Measurements from ENCODE around the gene ACBD7. TPM values are rescaled to one million over a fixed set of nuclear protein-coding genes. Genes with fewer than 3 reads are reported as not detected.

The ACBD7 gene
- total and polyA plus RNA-seq, 9 of the 15 experiments (the other 6 are each of a cell fraction or from before 2014, with no cell fraction given) = 0.21 to 3.2 (median 0.84) TPM

GRCh38 chr10:15097011-15097812 lies 8.6 kb upstream of the ACBD7 start, which contains the start of gene RPP38 (continued):
- TF ChIP-seq GATAD2B (IDR thresholded peaks at IDR 0.05; ENCODE audit: borderline replicate concordance) = peak; percentile 84; the same call in 1 of the 2 replicates
- no peak for TF ChIP-seq KLF10 (CRISPR knock-in tag; IDR thresholded peaks at IDR 0.05)
- TF ChIP-seq SETDB1 (IDR thresholded peaks at IDR 0.05; ENCODE audit: low read length) = no peak
- TF ChIP-seq STAT5B (CRISPR knock-in tag; IDR thresholded peaks at IDR 0.05) = no peak
- TF ChIP-seq RFX5 (IDR thresholded peaks at IDR 0.05; ENCODE audit: low read depth, low read length) = no peak
- no peak for TF ChIP-seq POLR3G (IDR thresholded peaks at IDR 0.05; ENCODE audit: extremely low read depth, insufficient read length, insufficient replicate concordance)
- TF ChIP-seq ZNF134 (CRISPR knock-in tag; conservative IDR thresholded peaks at IDR 0.05) = 0 out of 2 replicates have a peak, but pooled peaks have one; percentile 10
- no peak for TF ChIP-seq ZNF124 (CRISPR knock-in tag; IDR thresholded peaks at IDR 0.05)
- TF ChIP-seq CBX3 (IDR thresholded peaks at IDR 0.05; ENCODE audit: borderline replicate concordance in 1 of 2, low read length in 2 of 2) = no peak
- TF ChIP-seq HMG20A (CRISPR knock-in tag; conservative IDR thresholded peaks at IDR 0.05) = no peak
- no peak for TF ChIP-seq ZNF408 (CRISPR knock-in tag; IDR thresholded peaks at IDR 0.05; ENCODE audit: low read depth)
- no peak for TF ChIP-seq ZNF431 (CRISPR knock-in tag; IDR thresholded peaks at IDR 0.05)
- peak; percentile 98 for TF ChIP-seq MEIS2 (IDR thresholded peaks at IDR 0.05; ENCODE audit: partially characterized antibody)
- no peak for TF ChIP-seq YBX1 (IDR thresholded peaks at IDR 0.05)
- TF ChIP-seq XRCC5 (IDR thresholded peaks at IDR 0.05; ENCODE audit: low read depth, low read length) = no peak
- TF ChIP-seq RBM39 (optimal IDR thresholded peaks at IDR 0.05; ENCODE audit: low read depth, low read length) = no peak
- TF ChIP-seq ZNF444 (CRISPR knock-in tag; IDR thresholded peaks at IDR 0.05) = no peak
- TF ChIP-seq SMAD4 (CRISPR knock-in tag; conservative IDR thresholded peaks at IDR 0.05) = peak; percentile 21; the same call in 1 of the 2 replicates
- TF ChIP-seq NONO (IDR thresholded peaks at IDR 0.05; ENCODE audit: low read depth in 2 of 2, low read length in 1 of 2) = peak; percentile 59 to 73
- TF ChIP-seq ZNF785 (CRISPR knock-in tag; IDR thresholded peaks at IDR 0.05) = no peak
- TF ChIP-seq SMARCA5 (IDR thresholded peaks at IDR 0.05) = no peak
- peak; percentile 54 to 75; a peak in 3 of 4 replicates for TF ChIP-seq FOXK2 (conservative IDR thresholded peaks at IDR 0.05 in 1 of 2, IDR thresholded peaks at IDR 0.05 in 1 of 2; ENCODE audit: low read depth in 2 of 2)
- TF ChIP-seq, protein P1, sequence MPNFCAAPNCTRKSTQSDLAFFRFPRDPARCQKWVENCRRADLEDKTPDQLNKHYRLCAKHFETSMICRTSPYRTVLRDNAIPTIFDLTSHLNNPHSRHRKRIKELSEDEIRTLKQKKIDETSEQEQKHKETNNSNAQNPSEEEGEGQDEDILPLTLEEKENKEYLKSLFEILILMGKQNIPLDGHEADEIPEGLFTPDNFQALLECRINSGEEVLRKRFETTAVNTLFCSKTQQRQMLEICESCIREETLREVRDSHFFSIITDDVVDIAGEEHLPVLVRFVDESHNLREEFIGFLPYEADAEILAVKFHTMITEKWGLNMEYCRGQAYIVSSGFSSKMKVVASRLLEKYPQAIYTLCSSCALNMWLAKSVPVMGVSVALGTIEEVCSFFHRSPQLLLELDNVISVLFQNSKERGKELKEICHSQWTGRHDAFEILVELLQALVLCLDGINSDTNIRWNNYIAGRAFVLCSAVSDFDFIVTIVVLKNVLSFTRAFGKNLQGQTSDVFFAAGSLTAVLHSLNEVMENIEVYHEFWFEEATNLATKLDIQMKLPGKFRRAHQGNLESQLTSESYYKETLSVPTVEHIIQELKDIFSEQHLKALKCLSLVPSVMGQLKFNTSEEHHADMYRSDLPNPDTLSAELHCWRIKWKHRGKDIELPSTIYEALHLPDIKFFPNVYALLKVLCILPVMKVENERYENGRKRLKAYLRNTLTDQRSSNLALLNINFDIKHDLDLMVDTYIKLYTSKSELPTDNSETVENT (CRISPR knock-in tag; IDR thresholded peaks at IDR 0.05) = peak; percentile 26; the same call in 1 of the 2 replicates
- TF ChIP-seq ARID4B (CRISPR knock-in tag; IDR thresholded peaks at IDR 0.05) = peak; percentile 57; the same call in 1 of the 2 replicates
